Measurements from ENCODE around the gene TIMM10. TPM values are rescaled to one million over a fixed set of nuclear protein-coding genes. Genes with fewer than 3 reads are reported as not detected.
"Not testable (repeated sequence)": the region's sequence is repeated elsewhere in the genome, so short reads cannot be mapped to it uniquely, and the experiment has no call there.

TIMM10 gene
- total RNA-seq, 1 donor from 2014 or later, result 48.0 TPM

DNA sequence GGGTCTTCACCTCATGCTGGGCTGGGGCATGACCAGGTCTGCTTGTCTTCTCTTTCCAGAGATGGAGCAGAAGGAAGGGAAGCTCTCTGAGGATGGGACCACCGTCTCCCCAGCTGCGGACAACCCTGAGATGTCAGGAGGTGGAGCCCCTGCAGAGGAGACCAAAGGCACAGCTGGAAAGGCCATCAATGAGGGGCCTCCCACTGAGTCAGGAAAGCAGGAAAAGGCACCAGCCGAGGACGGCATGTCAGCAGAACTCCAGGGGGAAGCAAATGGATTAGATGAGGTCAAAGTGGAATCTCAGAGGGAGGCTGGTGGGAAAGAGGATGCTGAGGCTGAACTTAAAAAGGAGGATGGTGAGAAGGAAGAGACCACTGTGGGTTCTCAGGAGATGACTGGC, 12.0 kb upstream of the TIMM10 start:
- no peak for DNase-seq (ENCODE audit: low spot score)

GRCh38 chr11:57541169-57541568, 10.6 kb upstream of the TIMM10 start:
- DNase-seq (ENCODE audit: low spot score), result no peak

GRCh38 chr11:57539342-57539741, 8.8 kb upstream of the TIMM10 start:
- no peak for DNase-seq (ENCODE audit: low spot score)

- no peak for DNase-seq (ENCODE audit: low spot score)
Measured at GRCh38 chr11:57536947-57537619, 6.5 kb upstream of the TIMM10 start, which contains the start of gene SMTNL1. Gene SMTNL1, plus strand, starts transcription at chr11:57537595. Its CDS starts 5,048 bp downstream, at chr11:57542643.

DNA sequence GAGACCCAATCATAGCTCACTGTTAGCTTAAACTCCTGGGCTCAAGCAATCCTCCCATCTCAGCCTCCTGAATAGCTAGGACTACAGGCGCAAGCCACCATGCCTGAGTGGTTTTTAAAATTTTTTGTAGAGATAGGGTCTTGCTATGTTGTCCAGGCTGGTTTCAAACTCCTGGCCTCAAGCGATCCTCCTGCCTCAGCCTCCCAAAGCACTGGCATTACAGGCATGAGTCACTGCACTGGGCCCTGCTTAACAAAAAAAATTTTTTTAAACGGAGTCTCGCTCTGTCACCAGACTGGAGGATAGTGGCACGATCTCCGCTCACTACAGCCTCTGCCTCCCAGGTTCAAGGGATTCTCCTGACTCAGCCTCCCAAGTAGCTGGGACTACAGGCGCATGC, 3.9 kb upstream of the TIMM10 start:
- DNase-seq (ENCODE audit: low spot score), result not testable (repeated sequence)

DNA sequence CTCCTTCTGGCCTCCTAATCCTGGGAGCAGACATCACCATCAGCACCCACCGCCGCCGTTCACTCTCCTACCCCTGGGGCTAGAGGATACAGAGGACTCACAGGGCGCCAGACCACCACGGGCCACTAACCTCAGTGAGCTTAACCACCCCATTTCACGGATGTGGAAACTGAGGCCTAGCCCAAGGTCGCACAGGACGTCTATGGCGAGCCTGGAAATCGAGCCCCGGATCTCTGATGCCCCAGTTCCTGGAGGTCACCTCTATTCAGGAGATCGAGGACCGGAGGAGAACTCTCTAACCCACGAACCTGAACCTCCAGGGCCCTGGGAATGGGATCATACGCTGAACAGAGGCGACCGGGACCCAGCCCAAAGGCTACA, 349 bp downstream of the TIMM10 start:
- DNase-seq (ENCODE audit: low spot score), result no peak

DNA sequence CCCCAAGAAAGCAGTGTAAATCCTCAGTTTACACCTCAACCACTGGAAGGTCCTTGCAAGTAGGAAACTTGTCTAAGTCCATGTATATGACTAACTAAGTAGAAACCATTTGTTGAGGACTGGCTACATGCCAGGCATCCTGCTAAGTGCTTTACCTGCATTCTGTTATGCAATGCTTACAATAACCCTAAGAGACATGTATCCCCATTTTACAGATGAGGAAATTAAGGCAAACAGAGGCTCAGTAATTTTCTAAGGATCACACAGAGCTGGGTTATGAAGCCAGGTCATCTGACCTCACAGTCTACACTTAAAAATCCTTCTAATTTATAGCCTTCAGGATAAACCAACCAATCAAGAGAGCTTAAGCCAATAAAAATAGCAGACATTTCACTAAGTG, 1.5 kb downstream of the TIMM10 start:
- DNase-seq (ENCODE audit: low spot score), result no peak

GRCh38 chr11:57527056-57527631, 3.4 kb downstream of the TIMM10 start:
- no peak for DNase-seq (ENCODE audit: low spot score)

DNA sequence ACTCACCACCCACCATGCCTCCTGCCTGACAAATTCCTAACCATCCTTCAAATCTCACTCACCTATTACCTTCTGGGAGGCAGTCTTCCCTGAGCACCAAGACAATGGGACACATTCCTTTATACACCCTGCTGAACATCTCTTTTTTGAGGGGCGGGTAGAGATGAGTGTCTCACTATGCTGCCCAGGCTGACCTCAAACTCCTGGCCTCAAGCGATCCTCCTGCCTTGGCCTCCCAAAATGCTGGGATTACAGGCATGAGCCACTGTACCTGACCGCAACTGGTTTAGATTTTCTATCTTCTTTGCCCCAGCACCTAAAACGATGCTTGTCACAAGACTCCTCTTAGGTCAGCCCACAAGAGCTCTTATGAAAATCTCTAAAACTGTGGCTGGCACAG, 7.1 kb downstream of the TIMM10 start:
- DNase-seq (ENCODE audit: low spot score), result no peak

DNA sequence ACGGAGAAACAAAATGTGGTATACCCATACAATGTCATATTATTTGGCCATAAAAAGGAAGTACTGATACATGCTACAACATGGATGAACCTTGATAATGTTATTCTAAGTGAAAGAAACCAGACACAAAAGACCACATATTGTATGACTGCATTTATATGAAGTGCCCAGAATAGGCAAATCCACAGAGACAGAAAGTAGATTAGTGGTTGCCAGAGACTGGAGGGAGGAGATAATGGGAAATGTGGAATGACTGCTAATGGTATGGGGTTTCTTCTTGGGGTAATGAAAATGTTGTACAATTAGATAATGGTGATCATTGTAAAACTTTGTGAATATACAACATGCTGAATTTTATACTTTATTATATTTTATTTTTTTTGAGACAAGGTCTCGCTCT, 9.4 kb downstream of the TIMM10 start:
- no peak for DNase-seq (ENCODE audit: low spot score)

DNA sequence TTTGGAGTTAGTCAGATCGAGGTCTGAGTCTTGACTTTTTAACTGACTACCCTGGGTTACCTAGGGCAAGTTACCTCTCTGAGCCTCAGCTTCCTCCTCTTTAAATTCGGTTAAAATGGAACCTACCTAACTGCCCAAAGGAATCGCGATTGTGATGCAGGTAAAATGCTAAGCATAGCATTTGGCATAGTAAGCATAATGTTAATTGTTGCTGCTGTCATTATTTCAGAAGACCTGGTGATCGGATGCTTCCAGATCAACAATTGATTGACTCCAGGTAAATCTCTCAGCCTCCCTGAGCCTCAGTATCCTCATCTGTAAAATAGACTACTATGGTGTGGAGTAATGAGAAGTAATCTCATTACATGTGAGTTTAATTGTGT, 14.5 kb downstream of the TIMM10 start:
- DNase-seq (ENCODE audit: low spot score), result no peak

DNA sequence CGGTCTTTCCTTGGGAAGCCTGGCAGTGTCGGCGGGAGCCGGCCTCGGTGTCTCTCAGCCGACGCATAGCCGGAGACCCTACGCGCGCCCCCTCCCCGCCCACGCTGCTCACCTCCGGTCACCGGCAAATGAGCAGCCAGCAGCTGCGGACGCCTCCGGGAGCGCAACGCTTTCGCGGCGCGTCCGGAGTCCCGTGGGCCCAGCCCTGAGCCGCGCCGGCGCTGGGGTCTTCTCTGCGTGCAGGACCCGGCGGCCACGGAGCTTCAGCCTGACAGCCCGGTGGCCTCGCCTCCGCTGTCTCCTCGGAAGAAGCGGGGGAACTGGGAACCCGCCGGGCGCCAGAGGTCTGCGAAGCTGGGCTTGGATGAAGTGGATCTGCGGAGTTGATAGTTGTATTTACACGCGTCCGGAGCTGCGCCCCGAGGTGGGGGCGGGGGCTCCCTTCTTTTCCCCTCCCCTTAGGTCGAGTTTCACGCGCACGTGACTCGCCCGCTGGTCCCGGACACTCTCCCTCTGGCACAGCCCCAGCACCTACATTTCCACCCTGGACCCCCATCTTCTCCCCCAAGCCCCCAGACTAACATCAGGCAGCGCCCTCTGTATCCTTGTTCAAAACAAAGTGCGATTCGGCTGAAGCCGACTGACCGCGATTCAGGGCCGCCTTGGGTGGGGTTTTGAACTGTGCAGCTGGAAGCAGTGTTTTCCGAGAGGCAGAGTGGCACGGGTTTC, 15.1 kb downstream of the TIMM10 start, which contains the start of gene SLC43A1:
Gene SLC43A1 (minus strand): TSS at position 371 of the 729 bp plus-strand sequence. CDS start 1,591 bp downstream, outside the sequence.
- no peak for DNase-seq (ENCODE audit: low spot score)

- DNase-seq (ENCODE audit: low spot score), result no peak
Measured at GRCh38 chr11:57514538-57515331, 15.8 kb downstream of the TIMM10 start.

DNA sequence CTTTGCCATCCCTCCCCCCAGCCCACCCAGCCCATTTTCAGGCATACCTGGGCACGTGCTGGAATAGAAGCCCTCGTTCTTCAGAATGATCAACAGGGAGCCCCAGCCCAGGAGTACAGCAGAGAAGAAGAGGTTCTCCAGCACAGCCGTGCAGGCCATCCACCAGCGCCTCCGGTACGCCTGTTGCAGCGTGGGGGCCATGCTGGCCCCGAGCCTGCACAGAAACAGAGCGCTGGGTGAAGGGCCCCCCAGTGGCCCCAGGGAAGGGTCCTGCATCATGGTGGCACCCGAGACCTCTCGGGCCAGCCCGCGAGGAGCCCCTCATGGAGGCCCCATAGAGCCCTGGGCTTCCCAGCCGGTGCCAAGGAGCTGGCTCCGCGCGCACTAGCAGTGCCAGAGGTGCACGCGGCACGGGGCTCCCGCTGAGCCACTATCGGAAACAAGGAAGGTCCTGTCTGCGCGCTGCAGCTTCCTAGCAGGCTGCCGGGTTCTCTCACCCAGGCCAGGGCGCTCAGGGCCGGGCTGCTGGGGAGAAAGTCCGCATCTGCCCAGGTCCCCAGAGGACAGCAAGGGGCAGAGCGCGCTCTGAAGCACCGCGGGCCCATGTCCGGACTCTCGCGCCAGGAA, 16.5 kb downstream of the TIMM10 start:
- no peak for DNase-seq (ENCODE audit: low spot score)

GRCh38 chr11:57513452-57513795, 17.1 kb downstream of the TIMM10 start:
- no peak for DNase-seq (ENCODE audit: low spot score)

GRCh38 chr11:57512646-57513451, 17.7 kb downstream of the TIMM10 start:
- DNase-seq (ENCODE audit: low spot score), result no peak

- no peak for DNase-seq (ENCODE audit: low spot score)
Measured at GRCh38 chr11:57511741-57512430, 18.7 kb downstream of the TIMM10 start.

GRCh38 chr11:57508341-57509170, 22.0 kb downstream of the TIMM10 start:
- DNase-seq (ENCODE audit: low spot score), result no peak

GRCh38 chr11:57506522-57506921, 24.0 kb downstream of the TIMM10 start:
- DNase-seq (ENCODE audit: low spot score), result no peak
